MV-4-11 (cell line): ENCODE results near the gene ZBED2.
"Not testable (repeated sequence)": the region's sequence is repeated elsewhere in the genome, so short reads cannot be mapped to it uniquely, and the experiment has no call there.

Experiments used
- DNase-seq: peaks from one replicate; lab custom pipeline; 2025; lab: John Stamatoyannopoulos, UW

Gene ZBED2

DNA sequence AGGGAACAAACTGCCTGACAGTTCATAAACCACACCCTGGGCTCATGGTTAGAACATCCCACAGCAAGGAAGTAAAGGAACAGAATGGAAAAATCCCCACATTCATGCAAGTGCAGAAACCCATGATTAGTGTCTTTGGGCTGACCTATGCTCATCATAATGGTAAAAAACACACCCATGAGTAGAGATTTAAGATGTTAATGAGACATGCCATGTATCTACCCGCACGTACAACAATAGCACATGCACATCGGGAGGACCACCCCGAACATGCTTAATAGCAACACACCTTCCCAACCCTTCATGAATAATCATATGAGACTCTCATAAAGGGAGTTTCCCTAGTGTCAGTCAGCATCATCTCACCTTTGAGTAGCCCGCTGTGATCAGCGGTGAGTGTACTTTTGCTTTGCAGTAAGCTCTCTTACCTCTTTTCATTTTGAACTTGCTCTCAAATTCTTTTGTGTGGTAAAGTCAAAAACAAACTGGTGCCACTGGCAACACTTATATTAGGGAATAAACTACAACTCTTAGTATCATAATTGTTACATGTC, 23.2 kb downstream of the ZBED2 start:
- no peak for DNase-seq

DNA sequence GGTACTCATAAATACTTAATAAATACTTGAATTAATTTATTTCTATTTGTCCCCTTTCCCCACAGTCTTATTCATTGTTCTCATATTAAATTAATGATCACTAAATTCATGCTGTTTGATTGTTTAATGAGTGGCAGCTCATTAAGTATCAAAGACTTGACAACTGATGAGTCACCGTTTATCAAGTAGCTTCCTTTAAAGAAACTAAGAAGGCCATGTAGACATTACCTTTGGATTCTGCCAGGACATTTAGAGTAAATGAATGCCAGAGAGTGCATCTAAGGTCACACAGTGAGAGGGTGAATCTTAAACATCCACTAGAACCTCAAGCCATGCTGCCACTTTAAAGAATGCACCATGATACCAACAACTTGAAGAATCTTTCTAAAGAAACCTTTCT, 23.9 kb downstream of the ZBED2 start:
- no peak for DNase-seq

DNA sequence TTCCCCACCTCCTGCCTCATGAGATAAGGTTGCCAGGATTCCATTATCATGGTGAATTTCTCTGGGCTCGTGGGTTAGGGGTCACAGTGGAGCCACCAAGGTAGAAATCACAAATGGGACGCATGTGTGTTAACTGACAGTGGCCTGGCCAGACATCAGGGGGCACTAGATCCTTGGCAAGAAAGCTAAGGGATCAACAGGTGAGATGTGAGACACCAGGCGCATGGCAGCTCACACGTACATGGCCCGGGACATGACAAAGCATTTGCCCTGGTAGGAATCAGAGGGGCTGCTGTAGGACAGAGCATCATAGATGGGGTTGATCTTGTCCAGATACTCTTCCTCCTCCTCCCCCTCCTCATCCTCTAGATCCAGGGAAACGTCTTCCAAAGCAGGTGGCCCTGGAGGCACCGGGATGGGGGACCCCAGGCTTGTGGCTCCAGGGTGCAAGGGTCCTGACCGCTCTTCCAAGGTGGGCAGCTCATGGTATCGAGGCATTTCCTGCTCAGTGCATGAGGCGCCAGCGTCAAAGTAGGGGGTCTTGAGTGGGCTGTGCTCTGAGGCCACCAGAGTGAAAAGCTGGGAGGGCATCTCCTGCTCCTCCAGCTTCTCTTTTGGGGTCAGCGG, 24.6 kb downstream of the ZBED2 start:
- DNase-seq: no peak

DNA sequence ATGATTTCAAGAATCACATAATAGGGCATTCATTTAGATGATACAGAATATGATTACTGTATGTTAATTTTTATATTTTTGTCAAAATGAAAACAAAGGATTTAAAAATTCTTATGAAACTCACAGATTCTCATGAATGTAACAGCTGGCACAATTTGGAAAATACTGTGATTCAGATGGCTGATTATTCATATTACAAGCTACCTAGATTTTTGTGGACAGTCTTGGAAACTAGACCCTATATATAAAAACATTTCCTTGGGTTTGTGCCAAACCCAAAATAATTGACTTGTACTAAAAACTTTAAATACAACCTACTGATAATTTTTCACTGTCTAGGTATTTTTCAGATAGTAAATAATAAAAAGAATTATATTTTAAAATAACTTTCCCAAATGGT, 26.2 kb downstream of the ZBED2 start:
- DNase-seq: no peak

DNA sequence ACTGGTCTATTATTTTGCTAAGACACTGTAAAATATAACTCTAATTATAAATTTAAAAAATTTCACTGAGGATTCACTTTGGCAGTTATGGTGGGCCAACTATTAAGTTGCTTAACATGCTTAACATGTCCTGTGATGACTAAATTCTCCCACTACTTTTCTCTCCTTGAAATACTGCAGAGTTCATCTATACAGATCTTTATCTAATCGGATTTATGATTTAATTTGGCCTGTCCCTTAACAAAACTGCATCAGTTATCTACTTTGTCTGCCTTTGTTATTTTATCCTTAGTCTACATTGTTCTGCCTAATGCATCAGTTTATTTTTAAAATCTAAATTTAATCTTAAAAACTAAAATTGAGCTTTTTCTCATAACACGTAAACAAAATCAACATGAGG, 26.8 kb downstream of the ZBED2 start:
- no peak for DNase-seq

DNA sequence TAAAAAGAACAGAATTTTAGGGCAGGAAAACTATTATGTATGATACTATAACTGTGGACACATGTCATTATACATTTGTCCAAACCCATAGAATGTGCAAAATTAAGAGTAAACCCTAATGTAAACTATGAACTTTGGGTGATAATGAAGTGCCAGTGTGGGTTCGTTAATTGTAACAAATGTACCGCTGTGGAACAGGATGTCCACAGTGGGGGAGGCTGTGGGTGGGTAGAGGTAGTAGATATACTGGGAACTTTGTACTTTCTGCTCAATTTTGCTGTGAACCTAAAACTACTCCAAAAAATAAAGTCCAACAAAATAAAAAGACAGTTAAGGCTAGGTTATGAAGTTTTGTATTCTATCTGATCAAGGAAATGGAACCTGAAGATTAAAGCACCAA, 28.3 kb downstream of the ZBED2 start:
- DNase-seq: no peak

DNA sequence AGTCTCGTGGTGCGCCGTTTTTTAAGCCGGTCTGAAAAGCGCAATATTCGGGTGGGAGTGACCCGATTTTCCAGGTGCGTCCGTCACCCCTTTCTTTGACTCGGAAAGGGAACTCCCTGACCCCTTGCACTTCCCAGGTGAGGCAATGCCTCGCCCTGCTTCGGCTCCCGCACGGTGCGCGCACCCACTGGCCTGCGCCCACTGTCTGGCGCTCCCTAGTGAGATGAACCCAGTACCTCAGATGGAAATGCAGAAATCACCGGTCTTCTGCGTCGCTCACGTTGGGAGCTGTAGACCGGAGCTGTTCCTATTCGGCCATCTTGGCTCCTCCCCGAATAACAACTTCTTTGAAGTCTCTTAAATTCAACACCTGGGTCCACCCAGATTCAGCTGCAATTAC, 33.2 kb downstream of the ZBED2 start:
- not testable (repeated sequence) for DNase-seq

DNA sequence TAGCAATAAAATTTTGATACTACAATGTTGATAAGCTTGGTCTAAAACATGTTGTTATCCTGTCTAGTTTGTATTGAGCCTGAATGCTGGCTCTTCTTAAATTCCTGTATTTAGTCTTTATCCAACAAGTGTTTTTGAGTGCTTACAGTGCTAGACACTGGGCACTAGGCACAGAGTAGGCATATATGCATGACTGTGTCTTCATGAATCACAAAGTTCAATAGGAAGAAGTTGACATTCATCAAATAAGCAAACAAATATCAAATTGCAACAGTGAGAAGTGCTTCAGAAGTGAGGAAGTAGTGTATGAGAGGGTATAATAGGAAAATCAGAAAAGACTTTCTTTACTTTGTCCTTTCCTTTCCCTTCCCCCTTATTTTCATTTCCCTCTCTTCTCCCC, 46.4 kb downstream of the ZBED2 start:
- no peak for DNase-seq

DNA sequence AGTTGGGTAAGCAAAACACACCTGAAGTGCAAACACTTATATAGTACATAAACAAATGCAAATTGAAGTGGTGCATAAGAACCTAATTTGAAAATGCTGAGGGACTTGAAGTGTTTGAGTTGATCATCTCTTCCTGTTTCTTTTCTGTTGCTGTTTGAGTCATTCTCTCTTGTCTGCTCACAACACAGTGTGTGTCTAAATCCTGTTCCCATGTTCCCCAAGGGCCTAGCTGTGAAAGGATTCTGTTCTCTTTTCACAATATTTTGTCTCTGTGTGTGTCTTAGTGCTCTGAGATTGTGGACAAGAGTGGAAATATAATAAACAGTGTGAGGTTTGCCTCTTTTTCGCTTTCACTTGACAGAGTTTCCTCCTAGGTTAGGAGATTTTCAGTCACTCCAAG, 47.1 kb downstream of the ZBED2 start:
- peak; percentile 87 for DNase-seq

DNA sequence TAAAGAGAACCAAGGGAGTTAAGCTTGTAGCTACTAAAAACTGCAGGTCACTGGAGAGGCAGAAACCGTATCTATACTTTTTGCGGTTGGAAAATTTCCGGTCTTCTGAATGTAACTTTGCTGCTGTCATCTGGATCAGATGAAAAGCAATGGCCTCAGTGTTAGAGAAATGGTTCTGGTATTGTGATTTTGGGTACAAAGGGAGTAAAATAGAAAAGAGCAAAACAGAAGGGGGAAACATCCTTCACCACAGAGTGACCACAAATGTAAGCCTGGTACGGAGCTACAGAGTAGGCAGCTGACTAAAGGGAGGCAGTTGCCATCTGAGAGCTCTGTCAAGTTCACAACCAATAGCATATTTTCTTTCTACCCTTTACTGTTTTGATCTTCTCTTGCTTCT, 47.5 kb downstream of the ZBED2 start:
- DNase-seq: peak; percentile 84

DNA sequence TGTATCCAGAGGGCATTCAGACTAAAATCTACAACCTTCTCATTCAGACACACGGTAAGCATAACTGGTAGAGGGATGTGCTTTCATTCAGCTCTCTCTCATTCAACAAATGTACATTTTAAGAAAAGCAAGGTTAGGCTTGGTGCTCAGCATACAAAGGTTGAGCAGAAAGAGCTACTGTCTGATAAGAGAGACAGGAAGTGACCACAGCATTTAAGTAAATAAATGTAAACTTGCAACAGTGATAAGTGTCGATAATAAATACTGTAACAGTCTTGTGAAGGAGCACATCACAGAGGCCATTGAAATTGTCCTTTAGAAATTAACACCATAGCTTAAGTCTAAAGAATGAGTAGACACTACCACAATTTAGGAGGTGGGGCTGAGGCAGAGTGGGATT, 49.8 kb downstream of the ZBED2 start:
- DNase-seq: no peak
